GM23248 (cell line): ENCODE results near the gene CARD18.

Experiments used
- EZH2 ChIP-seq: fragments of 200-600 bp; sonication (generic); IDR thresholded peaks from 2 replicates; pipeline ENCODE4 v1.6.1; 2018; ENCODE audit warnings: antibody characterized with exemption, mild to moderate bottlenecking; ENCODE audit not compliant: insufficient read depth, poor library complexity, severe bottlenecking
- EZH2phosphoT487 ChIP-seq: fragments of 200-600 bp; sonication (generic); IDR thresholded peaks from 2 replicates; pipeline ENCODE4 v1.6.1; 2018; ENCODE audit warnings: antibody characterized with exemption, moderate library complexity, mild to moderate bottlenecking, low read depth; ENCODE audit not compliant: insufficient read depth

- TF ChIP-seq EZH2phosphoT487 (no peak), EZH2 (no peak)
These were observed 33.4 kb downstream of the CARD18 start for GRCh38 chr11:105106140-105106539.
